Germinal center (tissue), 1 donor: ENCODE data around the gene BAZ1B.
"Not testable (repeated sequence)": the region's sequence is repeated elsewhere in the genome, so short reads cannot be mapped to it uniquely, and the experiment has no call there.

Experiments
- DNase-seq: peaks from one replicate; pipeline ENCODE4 v3.0.0; 2012; ENCODE audit warnings: mixed read lengths, low spot score

The BAZ1B gene

GRCh38 chr7:73496626-73497025 lies 25.5 kb downstream of the BAZ1B start:
- no peak for DNase-seq

GRCh38 chr7:73495507-73495906 lies 26.6 kb downstream of the BAZ1B start:
- DNase-seq: not testable (repeated sequence)

- DNase-seq: no peak
Observed at GRCh38 chr7:73489976-73490375, 32.1 kb downstream of the BAZ1B start.

DNA sequence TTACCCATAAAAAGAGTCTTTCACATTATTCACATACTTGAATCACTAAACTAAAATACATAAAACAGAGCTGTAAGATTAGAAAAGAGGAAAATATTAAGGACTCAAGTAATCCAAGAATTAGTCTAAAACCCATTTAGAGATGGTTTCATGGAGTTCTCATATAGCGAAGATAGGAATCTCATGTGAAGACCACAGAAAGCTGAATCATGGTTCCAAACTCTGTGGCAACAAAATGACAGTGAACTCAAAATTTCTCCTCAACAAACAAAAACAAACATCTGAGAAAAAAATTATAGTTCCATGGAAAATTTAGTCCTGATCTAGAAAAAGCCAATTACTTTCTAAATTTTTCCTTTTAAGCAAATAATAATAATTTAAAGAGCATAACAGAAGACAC lies 34.6 kb downstream of the BAZ1B start:
- DNase-seq: no peak

DNA sequence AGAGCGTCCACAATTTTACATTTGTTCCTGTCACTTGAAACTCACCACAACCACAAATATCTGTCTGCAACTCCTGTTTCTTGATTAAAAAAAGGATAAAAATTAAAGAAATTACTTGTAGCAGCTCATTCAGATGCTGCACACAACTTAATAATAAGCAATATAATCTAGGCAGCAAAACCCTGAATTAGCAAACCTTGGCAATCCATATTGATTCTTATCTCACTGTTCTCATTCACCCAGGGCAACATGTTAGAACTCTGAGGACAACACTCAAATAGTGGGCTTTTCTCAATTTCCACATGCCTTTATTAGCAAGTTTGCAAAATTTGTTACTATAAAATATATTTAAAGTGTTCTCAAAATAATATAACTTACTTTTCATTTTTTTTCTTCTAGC lies 38.9 kb downstream of the BAZ1B start:
- DNase-seq: no peak

GRCh38 chr7:73482746-73483145 lies 39.3 kb downstream of the BAZ1B start:
- DNase-seq: no peak

- DNase-seq: not testable (repeated sequence)
Observed at GRCh38 chr7:73481521-73481920, 40.6 kb downstream of the BAZ1B start.

DNA sequence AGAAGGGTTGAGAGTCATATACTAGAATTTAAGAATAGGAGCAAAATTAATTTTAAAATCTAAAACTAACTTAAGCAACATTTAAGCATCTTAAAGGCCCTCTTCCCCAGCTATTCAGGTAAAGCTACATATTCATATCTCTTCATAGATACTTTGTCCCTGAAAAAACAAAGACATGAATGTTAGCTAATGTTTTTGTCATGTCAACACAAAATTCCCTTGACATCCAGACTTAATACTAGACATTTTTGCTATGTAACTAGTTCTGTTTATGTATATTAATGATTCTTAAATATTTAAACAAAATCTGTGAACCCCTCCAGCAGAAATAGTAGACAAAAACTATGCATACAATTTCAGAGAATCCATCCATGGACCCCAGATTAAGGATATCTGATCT lies 43.5 kb downstream of the BAZ1B start:
- no peak for DNase-seq

DNA sequence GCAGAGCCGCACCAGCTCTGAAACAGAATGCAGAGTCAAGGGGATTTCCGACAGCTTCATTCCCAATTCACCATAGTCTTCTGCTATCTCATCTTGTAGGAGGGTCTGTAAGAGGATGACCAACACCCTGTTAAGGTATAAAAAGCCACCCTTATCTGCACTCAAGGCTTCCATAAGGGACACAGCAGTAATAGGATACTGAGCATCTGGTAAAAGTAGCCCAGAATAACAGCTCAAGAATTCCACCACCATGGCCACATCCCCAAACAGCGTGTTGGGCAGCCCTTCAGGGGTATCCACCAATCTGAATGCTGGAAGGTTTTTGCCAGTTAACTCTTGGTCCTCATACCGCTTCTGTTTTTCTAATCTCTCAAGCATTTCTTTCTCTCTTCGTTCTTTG lies 44.7 kb downstream of the BAZ1B start:
- DNase-seq: no peak

GRCh38 chr7:73470208-73470607 lies 51.9 kb downstream of the BAZ1B start:
- no peak for DNase-seq

GRCh38 chr7:73467046-73467445 lies 55.0 kb downstream of the BAZ1B start:
- not testable (repeated sequence) for DNase-seq

DNA sequence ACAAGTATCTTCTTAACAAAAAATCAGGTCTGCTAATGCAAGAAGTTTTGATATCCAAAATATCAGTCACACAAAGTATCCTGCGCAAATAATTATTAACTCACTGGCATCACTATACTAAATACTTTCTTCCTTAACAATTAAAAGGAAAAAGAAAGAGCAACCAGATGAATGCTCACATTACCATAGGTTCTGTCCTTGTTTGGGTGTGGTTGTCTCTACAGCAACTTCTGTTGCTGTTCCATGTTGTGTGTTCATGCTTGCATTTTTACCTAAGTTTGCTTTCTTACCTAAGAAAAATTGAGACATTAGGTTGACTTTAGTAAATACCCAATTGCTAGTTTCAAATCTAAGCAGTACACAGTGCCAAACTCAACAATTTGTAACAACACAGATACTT lies 56.0 kb downstream of the BAZ1B start:
- no peak for DNase-seq

DNA sequence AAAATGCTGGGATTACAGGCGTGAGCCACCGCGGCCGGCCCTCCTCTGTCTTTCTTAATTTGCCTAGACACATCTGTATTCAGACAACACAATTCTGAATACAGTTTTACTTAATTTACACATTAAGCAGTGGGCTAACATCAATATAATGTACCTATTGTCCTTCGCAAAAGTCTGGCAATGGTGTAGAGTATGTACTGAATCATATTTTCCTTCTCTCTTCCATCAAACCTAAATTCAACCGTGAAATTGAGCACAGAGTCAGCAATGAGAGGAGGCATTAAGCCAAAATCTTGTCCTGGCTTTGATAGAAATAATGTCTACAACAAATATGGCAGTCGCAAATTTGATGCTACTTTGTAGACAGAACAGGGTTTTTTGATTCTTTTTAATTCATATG lies 58.1 kb downstream of the BAZ1B start:
- DNase-seq: no peak

GRCh38 chr7:73463260-73463659 lies 58.8 kb downstream of the BAZ1B start:
- no peak for DNase-seq

- DNase-seq: no peak
Observed at GRCh38 chr7:73461782-73462285, 60.3 kb downstream of the BAZ1B start.

DNA sequence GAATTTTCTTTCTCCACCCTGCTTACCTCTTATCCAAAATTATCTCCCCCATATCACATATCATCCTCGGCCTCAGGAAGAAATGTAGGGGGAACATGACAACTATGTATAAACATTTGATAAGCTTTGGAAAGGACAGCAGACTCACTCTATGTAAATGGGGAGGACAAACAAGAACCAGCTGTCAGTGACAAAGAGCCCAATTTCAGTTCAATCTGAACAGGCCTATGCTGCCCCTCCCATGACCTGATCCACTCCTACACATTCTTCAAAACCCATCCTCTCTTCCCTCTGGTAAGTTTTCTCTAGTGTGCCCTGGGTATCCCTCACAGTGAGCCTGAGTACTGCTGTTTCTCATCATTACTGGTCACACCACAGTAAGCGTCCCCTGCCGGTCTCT lies 67.7 kb downstream of the BAZ1B start:
- no peak for DNase-seq

- DNase-seq: no peak
Observed at GRCh38 chr7:73452999-73453635, 69.0 kb downstream of the BAZ1B start.

DNA sequence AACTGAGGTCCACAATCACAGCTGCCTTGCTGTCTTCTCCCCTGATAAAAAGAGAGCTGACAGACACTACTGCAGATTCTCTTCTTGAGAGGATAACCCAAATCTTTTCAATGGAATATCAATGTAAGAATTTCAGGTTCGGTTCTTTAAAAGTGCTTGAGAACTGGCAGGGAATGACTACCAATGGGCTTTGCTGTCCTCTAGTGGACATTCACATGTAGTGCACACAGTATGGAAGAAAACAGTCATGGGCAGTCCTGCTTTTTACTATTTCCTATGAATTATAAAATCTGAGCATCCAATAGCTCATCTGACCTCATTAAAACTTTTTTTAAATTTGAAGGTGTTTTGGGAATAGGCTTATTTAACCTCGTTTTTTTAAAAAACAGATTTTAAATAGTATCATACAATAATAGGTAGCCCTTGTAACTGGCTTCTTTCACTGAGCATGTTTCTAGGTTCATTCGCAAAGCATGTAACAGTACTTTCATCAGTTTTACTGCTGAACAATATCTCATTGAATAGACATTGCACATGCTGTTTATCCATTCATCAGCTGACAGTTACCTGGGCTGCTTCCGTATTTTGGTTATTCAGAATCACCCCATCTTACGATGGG lies 70.2 kb downstream of the BAZ1B start:
- DNase-seq: peak; percentile 63

GRCh38 chr7:73449422-73449821 lies 72.7 kb downstream of the BAZ1B start:
- DNase-seq: no peak

- no peak for DNase-seq
Observed at GRCh38 chr7:73448609-73449008, 73.5 kb downstream of the BAZ1B start.

DNA sequence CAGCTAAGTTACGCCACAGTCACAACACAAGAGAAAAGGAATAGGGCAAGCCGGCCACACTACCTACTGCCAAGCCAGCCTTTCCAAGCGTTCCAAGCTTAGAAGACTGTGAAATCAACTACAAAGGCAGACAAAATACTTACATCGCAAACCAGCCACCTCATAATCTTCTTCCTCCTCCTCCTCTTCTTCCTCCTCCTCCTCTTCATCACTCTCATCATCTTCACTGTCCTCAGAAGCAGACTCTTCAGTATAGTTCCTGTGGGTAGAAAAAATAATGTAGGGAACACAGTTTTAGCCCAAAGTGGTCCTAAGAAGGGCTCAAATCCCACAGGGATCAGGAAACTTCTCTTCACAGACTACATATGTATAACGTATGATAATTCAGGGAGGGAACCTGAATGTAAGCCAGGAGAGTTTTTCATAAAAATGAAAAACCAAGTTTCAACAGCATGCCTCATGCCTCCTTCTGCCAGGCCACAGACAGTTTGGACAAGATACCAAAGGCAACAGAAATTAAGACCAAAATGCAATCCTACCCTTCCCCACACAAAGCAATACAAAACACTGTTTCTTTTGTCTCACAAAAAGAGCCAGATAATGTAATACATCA lies 74.9 kb downstream of the BAZ1B start:
- DNase-seq: no peak

- DNase-seq: no peak
Observed at GRCh38 chr7:73446682-73447081, 75.4 kb downstream of the BAZ1B start.

DNA sequence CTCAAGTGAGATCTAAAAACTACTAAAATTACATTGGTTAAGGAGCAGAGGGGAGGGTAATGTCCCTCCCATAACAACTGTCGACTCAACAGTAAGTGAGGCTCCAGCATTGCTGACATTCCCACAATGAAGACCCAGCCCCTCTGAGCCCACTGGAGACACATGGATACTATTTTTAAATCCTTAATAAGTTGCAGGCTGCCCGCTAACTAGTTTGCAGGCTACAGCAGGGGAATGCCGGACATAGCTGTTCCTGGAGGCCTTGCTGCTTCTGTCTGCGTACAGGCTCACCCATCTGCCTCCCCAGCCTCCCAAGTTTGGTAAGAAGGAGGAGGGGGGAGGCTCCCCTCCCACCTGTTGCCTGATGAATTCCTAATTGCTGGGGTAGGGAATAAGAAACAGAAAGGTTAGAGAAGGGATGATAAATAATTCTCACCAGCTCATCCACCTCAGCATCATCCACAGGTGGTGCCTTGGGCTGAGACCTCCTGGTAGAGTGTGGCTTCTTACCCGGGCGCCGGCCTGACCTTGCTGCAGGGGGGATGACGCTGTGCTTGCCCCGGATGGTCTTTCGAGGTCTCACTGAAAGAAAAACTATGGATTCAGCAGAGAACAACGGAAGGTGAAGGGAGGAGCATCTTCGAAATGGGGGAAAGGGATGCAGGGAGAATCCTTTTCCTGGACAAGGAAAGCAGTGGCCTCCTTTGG lies 78.4 kb downstream of the BAZ1B start:
- DNase-seq: no peak
